H1 (cell line): ENCODE data around the gene APOC1.

Experiments
- POLR2A ChIP-seq, 2 experiments: IDR thresholded peaks; 1 replicate in 1 of 2; 2 replicates in 1 of 2; pipeline ENCODE4 v1.6.1; 2011; ENCODE audit warnings: low read depth in 2 of 2, low read length in 2 of 2, mild to moderate bottlenecking in 2 of 2; ENCODE audit errors: control extremely low read depth in 1 of 2
- POLR2AphosphoS5 ChIP-seq: IDR thresholded peaks from 2 replicates; pipeline ENCODE4 v1.6.1; 2011; ENCODE audit warnings: low read depth, low read length
- SP1 ChIP-seq: IDR thresholded peaks from 2 replicates; pipeline ENCODE4 v1.6.1; 2011; ENCODE audit warnings: low read depth, low read length
- SUZ12 ChIP-seq: fragments of 200-600 bp; sonication (generic); IDR thresholded peaks from 2 replicates; pipeline ENCODE4 v1.6.1; 2012; ENCODE audit warnings: mild to moderate bottlenecking, inconsistent platforms, low read length, moderate library complexity, mixed read lengths
- TAF1 ChIP-seq: IDR thresholded peaks from 2 replicates; pipeline ENCODE4 v1.6.1; 2011; ENCODE audit warnings: mild to moderate bottlenecking, low read depth, low read length
- TF ChIP-seq, protein P1 (sequence below), 3 experiments: IDR thresholded peaks; 1 replicate in 2 of 3; 2 replicates in 1 of 3; pipeline versions ENCODE4 v1.5.1 to v1.6.1; 2011; ENCODE audit warnings: low read length in 3 of 3, mild to moderate bottlenecking in 3 of 3, inconsistent platforms in 2 of 3, low read depth in 1 of 3, moderate library complexity in 1 of 3; ENCODE audit not compliant: insufficient read depth in 1 of 3; ENCODE audit errors: control extremely low read depth in 1 of 3

DNA sequence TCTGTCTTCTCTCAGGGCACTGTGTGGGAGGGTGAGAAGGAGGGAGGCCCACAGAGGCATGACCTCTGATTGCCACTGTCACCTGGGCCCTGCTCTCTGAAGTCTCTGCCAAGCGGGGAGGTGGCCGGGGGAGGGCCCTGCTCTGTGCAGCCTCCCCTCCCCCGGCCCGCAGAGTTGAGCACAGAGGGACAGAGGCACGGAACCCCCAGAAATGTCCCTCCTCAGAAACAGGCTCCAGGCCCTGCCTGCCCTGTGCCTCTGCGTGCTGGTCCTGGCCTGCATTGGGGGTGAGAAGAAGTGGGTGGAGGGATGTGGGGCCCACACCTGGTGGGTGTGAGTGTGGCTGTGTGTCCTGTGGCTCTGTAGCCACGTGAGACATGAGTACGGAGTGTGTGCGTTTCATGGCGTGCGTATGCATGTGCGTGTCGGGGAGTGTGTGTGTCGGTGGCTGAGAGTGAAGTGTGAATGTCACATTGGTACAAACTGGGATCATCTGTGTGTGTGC is 27.7 kb downstream of the APOC1 start, which contains the start of gene APOC4:
- TF ChIP-seq SUZ12 (no peak), POLR2AphosphoS5 (no peak), POLR2A (IDR thresholded peaks at IDR 0.05; ENCODE audit: control extremely low read depth in 1 of 2, low read depth in 2 of 2, low read length in 2 of 2) (no peak), TAF1 (no peak), SP1 (no peak)
- TF ChIP-seq, protein P1, sequence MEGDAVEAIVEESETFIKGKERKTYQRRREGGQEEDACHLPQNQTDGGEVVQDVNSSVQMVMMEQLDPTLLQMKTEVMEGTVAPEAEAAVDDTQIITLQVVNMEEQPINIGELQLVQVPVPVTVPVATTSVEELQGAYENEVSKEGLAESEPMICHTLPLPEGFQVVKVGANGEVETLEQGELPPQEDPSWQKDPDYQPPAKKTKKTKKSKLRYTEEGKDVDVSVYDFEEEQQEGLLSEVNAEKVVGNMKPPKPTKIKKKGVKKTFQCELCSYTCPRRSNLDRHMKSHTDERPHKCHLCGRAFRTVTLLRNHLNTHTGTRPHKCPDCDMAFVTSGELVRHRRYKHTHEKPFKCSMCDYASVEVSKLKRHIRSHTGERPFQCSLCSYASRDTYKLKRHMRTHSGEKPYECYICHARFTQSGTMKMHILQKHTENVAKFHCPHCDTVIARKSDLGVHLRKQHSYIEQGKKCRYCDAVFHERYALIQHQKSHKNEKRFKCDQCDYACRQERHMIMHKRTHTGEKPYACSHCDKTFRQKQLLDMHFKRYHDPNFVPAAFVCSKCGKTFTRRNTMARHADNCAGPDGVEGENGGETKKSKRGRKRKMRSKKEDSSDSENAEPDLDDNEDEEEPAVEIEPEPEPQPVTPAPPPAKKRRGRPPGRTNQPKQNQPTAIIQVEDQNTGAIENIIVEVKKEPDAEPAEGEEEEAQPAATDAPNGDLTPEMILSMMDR (IDR thresholded peaks at IDR 0.05; ENCODE audit: control extremely low read depth in 1 of 3, insufficient read depth in 1 of 3, low read depth in 1 of 3, low read length in 3 of 3) = no peak
